PFSK-1 (cell line): ENCODE results near the gene EIF2S3B.

Experiments used
- POLR2AphosphoS5 ChIP-seq: IDR thresholded peaks from 2 replicates; pipeline ENCODE4 v1.6.1; 2012; ENCODE audit warnings: low read depth, mild to moderate bottlenecking, control low read depth, low read length, moderate library complexity
- TAF1 ChIP-seq: IDR thresholded peaks from 2 replicates; pipeline ENCODE4 v1.6.1; 2012; ENCODE audit warnings: low read length, control low read depth, borderline replicate concordance; ENCODE audit not compliant: insufficient read depth

DNA sequence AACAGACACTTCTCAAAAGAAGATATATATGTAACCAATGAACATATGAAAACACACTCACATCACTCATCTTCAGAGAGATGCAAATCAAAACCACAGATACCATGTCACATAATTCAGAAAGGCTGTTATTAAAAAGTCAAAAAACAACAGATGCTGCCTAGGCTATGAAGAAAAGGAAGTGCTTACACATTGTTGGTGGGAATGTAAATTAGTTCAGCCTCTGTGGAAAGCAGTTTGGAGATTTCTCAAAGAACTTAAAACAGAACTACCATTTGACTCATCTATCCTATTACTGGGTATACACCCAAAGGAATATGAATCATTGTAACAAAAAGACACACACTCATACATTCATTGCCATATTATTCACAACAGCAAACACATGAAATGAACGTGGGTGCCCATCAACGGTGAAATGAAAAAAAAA, 35.1 kb downstream of the EIF2S3B start:
- no peak for TF ChIP-seq POLR2AphosphoS5
- no peak for TF ChIP-seq TAF1
